B cell (primary cell): ENCODE data around the gene PRR3. TPM values are rescaled to one million over a fixed set of nuclear protein-coding genes. Genes with fewer than 3 reads are reported as not detected.
"Not testable (repeated sequence)": the region's sequence is repeated elsewhere in the genome, so short reads cannot be mapped to it uniquely, and the experiment has no call there.

Experiments used
- ATAC-seq: fragments of 200-7000 bp; cut with Tn5 transposase; one replicate; pipeline ENCODE4 v1.10.0; 2021; ENCODE audit warnings: low read depth, mild to moderate bottlenecking, moderate number of reproducible peaks, moderate library complexity
- CTCF ChIA-PET: fragments of 350-600 bp; sonication (Branson Sonifier 250); formaldehyde crosslinking; loops from one replicate; lab custom pipeline; 2021; ENCODE audit warnings: antibody characterized with exemption, inconsistent platforms; lab: Charles Lee
- POLR2A ChIA-PET: fragments of 350-600 bp; sonication (Branson Sonifier 250); formaldehyde crosslinking; loops from one replicate; lab custom pipeline; 2021; ENCODE audit warnings: antibody characterized with exemption; lab: Charles Lee
- DNase-seq: peaks from one replicate; pipeline ENCODE4 v3.0.0; 2013
- H2AFZ ChIP-seq: 2 replicates; pipeline ENCODE4 v1.6.1; 2012; ENCODE audit warnings: mild to moderate bottlenecking, low read depth, low read length; ENCODE audit not compliant: insufficient read depth, poor library complexity, severe bottlenecking
- H3K27ac ChIP-seq, 2 donors: 1 replicate in 1 of 2; 2 replicates in 1 of 2; pipeline ENCODE4 v1.5.1; 2012 to 2013; ENCODE audit warnings: low read length in 2 of 2, mild to moderate bottlenecking in 2 of 2, moderate library complexity in 1 of 2
- H3K27me3 ChIP-seq, 4 experiments: fragments of 200-600 bp in 1 of 4; sonication (generic) in 1 of 4; replicated peaks in 1 of 4; 1 replicate in 2 of 4; 2 replicates in 2 of 4; pipeline versions ENCODE4 v1.6.1 to v1.7.0; 2013 to 2016; ENCODE audit warnings: low read length in 3 of 4, mild to moderate bottlenecking in 2 of 4, mixed read lengths in 1 of 4, moderate library complexity in 1 of 4; ENCODE audit not compliant: insufficient read depth in 4 of 4, control insufficient read depth in 3 of 4; ENCODE audit errors: control extremely low read depth in 1 of 4
- H3K36me3 ChIP-seq, 2 experiments: replicated peaks in 1 of 2; 1 replicate in 1 of 2; 2 replicates in 1 of 2; pipeline versions ENCODE4 v1.6.1 to v1.7.1; 2013; ENCODE audit warnings: low read length in 1 of 2; ENCODE audit not compliant: insufficient read depth in 2 of 2, control insufficient read depth in 1 of 2; ENCODE audit errors: control extremely low read depth in 1 of 2, extremely low read depth in 1 of 2
- H3K4me1 ChIP-seq, 2 donors: fragments of 200-600 bp in 1 of 2; sonication (generic) in 1 of 2; 1 replicate in 1 of 2; 2 replicates in 1 of 2; pipeline versions ENCODE4 v1.5.1 to v1.6.1; 2013 to 2017; ENCODE audit warnings: low read length in 2 of 2; ENCODE audit not compliant: control insufficient read depth in 2 of 2, insufficient read depth in 2 of 2
- H3K4me2 ChIP-seq: replicated peaks from 2 replicates; pipeline ENCODE3; 2012; ENCODE audit warnings: mild to moderate bottlenecking, low read depth, low read length; ENCODE audit not compliant: poor library complexity, severe bottlenecking
- H3K4me3 ChIP-seq, 5 experiments: fragments of 200-600 bp in 1 of 5; sonication (generic) in 1 of 5; 1 replicate in 3 of 5; 2 replicates in 2 of 5; pipeline versions ENCODE4 v1.5.1 to v1.7.0; 2011 to 2016; ENCODE audit warnings: low read length in 4 of 5, mild to moderate bottlenecking in 4 of 5, low read depth in 2 of 5, control low read depth in 1 of 5, moderate library complexity in 1 of 5; ENCODE audit not compliant: insufficient read depth in 1 of 5; ENCODE audit errors: control extremely low read depth in 1 of 5, extremely low read depth in 1 of 5
- H3K79me2 ChIP-seq: fragments of 200-600 bp; sonication (generic); one replicate; pipeline ENCODE4 v1.6.0; 2016; ENCODE audit warnings: low read length; ENCODE audit not compliant: control insufficient read depth, insufficient read depth
- H3K9ac ChIP-seq: fragments of 200-600 bp; sonication (generic); 2 replicates; pipeline ENCODE4 v1.6.1; 2017; ENCODE audit warnings: mild to moderate bottlenecking, low read length, moderate library complexity
- H3K9me3 ChIP-seq, 3 donors: one replicate each; pipeline versions ENCODE4 v1.6.1 to v1.7.1; 2013; ENCODE audit warnings: low read length in 2 of 3; ENCODE audit not compliant: control insufficient read depth in 2 of 3, insufficient read depth in 1 of 3; ENCODE audit errors: control extremely low read depth in 1 of 3
- H4K20me1 ChIP-seq: 2 replicates; pipeline ENCODE4 v1.6.0; 2012; ENCODE audit warnings: mild to moderate bottlenecking, low read length; ENCODE audit not compliant: insufficient read depth, control insufficient read depth, poor library complexity, severe bottlenecking
- H3K27ac Mint-ChIP-seq: one replicate; pipeline ENCODE4 v1.8.0; 2021; ENCODE audit warnings: mixed read lengths
- H3K27me3 Mint-ChIP-seq: one replicate; pipeline ENCODE4 v1.8.0; 2021; ENCODE audit warnings: mixed read lengths
- H3K4me1 Mint-ChIP-seq: one replicate; pipeline ENCODE4 v1.8.0; 2021; ENCODE audit warnings: mixed read lengths
- H3K4me3 Mint-ChIP-seq: one replicate; pipeline ENCODE4 v1.8.0; 2021; ENCODE audit warnings: mixed read lengths
- H3K9me3 Mint-ChIP-seq: one replicate; pipeline ENCODE4 v1.8.0; 2022; ENCODE audit warnings: mixed read lengths; ENCODE audit not compliant: insufficient read depth
- WGBS: methylation state at CpG from one replicate; pipeline ENCODE4 v1.1.5; 2013; ENCODE audit warnings: missing lambda C conversion rate; ENCODE audit not compliant: insufficient coverage; 5-methylcytosine and 5-hydroxymethylcytosine counted together
- intact Hi-C: fragments of 100-400 bp; cut with micrococcal nuclease; formaldehyde crosslinking; loops from one replicate; pipeline ENCODE4 v1.10.0; 2022
- polyA plus RNA-seq: library from polyadenylated mRNA; depleted of rRNA; stranded (reverse); fragments of >200 nt; gene quantifications from 2 replicates; pipeline ENCODE4 v1.2.3, GENCODE V29; 2012
- total RNA-seq, 2 donors: library from RNA; stranded (reverse); fragments of 120-200 nt in 1 of 2; gene quantifications; 1 replicate in 1 of 2; 2 replicates in 1 of 2; pipeline versions ENCODE4 v1.2.3 to v1.2.4, GENCODE V29; 2013 to 2022

The PRR3 gene
- total and polyA plus RNA-seq, 2 donors (not counting 1 experiment from before 2014, with no cell fraction given), result 15.0 to 30.3 TPM

GRCh38 chr6:30521952-30522351 lies 35.1 kb upstream of the PRR3 start:
- Histone ChIP-seq H3K9me3 (peaks cover 0 to 26% (median 0%) of the 10 kb centered on the region in 3 donors), H3K4me1 (peaks cover 8 to 23% of the 10 kb centered on the region in 2 donors)
- H3K4me2 ChIP-seq, H3K4me3 Mint-ChIP-seq, H3K9ac ChIP-seq, H3K4me3 ChIP-seq, H3K27me3 Mint-ChIP-seq, H3K9me3 Mint-ChIP-seq, intact Hi-C loops, H3K27me3 ChIP-seq, H3K79me2 ChIP-seq, H3K27ac ChIP-seq, H4K20me1 ChIP-seq, H3K36me3 ChIP-seq, DNase-seq, H2AFZ ChIP-seq, ATAC-seq: not testable (repeated sequence)
- ChIA-PET CTCF (interaction anchor here (0.7 to 2.6 kb wide), 6 partner anchors 9 to 39 kb away, joined by 3 to 11 read pairs (median 4); no protein-coding TSS in a partner anchor), POLR2A (interaction anchor here (0.6 to 3.7 kb wide), 5 partner anchors 9 to 132 kb away, joined by 3 to 12 read pairs (median 4); no protein-coding TSS in a partner anchor)
- Mint-ChIP-seq H3K4me1 (peaks cover 69% of the 10 kb centered on the region), H3K27ac (peak overlapping the region; percentile 56)
- WGBS, result 84% methylated on average over 5 of the region's 5 CpGs

- H3K9ac ChIP-seq, H3K27ac ChIP-seq, H3K4me3 ChIP-seq, ATAC-seq, H3K9me3 ChIP-seq, intact Hi-C loops, H4K20me1 ChIP-seq, H3K9me3 Mint-ChIP-seq, H3K36me3 ChIP-seq, H3K27me3 Mint-ChIP-seq, DNase-seq, H2AFZ ChIP-seq, H3K4me2 ChIP-seq, H3K27me3 ChIP-seq: not testable (repeated sequence)
- Histone ChIP-seq H3K79me2 (peaks cover 10% of the 10 kb centered on the region), H3K4me1 (peaks cover 31 to 45% of the 10 kb centered on the region in 2 donors)
- no CpG with 5 or more reads among the region's 3 CpGs for whole genome bisulfite sequencing
- ChIA-PET CTCF (interaction anchor here (1.6 to 10.8 kb wide), 3 partner anchors 13 to 44 kb away, joined by 5 to 227 read pairs (median 8); no protein-coding TSS in a partner anchor), POLR2A (interaction anchor here (0.6 to 1.8 kb wide), 3 partner anchors 10 to 1061 kb away, joined by 3 to 8 read pairs (median 8); no protein-coding TSS in a partner anchor)
- peak overlapping the region; percentile 72 for H3K27ac Mint-ChIP-seq
- peaks cover 82% of the 10 kb centered on the region for H3K4me1 Mint-ChIP-seq
- peak overlapping the region; percentile 44 for H3K4me3 Mint-ChIP-seq
These were observed 30.7 kb upstream of the PRR3 start for GRCh38 chr6:30526444-30526843.

GRCh38 chr6:30529349-30529875 lies 27.7 kb upstream of the PRR3 start:
- WGBS, result 66% methylated on average over 16 of the region's 17 CpGs
- not testable (repeated sequence) for H3K9me3 Mint-ChIP-seq, H3K27me3 Mint-ChIP-seq, H3K36me3 ChIP-seq, H3K9me3 ChIP-seq, H3K27me3 ChIP-seq, H4K20me1 ChIP-seq
- peak overlapping the region; percentile 57 for H3K4me2 ChIP-seq
- H3K27ac ChIP-seq, result peak overlapping the region; percentile 58
- H3K9ac ChIP-seq, result peak overlapping the region; percentile 7
- H3K4me3 ChIP-seq, result peak overlapping the region in 1 of 5 experiments; percentile 30
- Mint-ChIP-seq H3K27ac (peak overlapping the region; percentile 92), H3K4me3 (peak overlapping the region; percentile 49), H3K4me1 (peaks cover 59% of the 10 kb centered on the region)
- ATAC-seq (peak; percentile 50), DNase-seq (peak; percentile 62)
- peaks cover 28% of the 10 kb centered on the region for H3K79me2 ChIP-seq
- peak overlapping the region; percentile 2 for H2AFZ ChIP-seq
- peaks cover 40 to 60% of the 10 kb centered on the region in 2 donors for H3K4me1 ChIP-seq
- intact Hi-C loops, result loop anchor here (1.0 to 2.0 kb wide), 2 partner anchors 13 to 21 kb away; no protein-coding TSS in a partner anchor
- ChIA-PET POLR2A (interaction anchor here (0.8 to 6.5 kb wide), 7 partner anchors 12 to 52 kb away, joined by 3 to 126 read pairs (median 5); partner anchors contain the start of gene HLA-E), CTCF (interaction anchor here (0.7 to 10.8 kb wide), 8 partner anchors 14 to 188 kb away, joined by 3 to 227 read pairs (median 86); partner anchors contain the start of gene MDC1)
